Measurements from ENCODE around the gene CENPU.

The CENPU gene

DNA sequence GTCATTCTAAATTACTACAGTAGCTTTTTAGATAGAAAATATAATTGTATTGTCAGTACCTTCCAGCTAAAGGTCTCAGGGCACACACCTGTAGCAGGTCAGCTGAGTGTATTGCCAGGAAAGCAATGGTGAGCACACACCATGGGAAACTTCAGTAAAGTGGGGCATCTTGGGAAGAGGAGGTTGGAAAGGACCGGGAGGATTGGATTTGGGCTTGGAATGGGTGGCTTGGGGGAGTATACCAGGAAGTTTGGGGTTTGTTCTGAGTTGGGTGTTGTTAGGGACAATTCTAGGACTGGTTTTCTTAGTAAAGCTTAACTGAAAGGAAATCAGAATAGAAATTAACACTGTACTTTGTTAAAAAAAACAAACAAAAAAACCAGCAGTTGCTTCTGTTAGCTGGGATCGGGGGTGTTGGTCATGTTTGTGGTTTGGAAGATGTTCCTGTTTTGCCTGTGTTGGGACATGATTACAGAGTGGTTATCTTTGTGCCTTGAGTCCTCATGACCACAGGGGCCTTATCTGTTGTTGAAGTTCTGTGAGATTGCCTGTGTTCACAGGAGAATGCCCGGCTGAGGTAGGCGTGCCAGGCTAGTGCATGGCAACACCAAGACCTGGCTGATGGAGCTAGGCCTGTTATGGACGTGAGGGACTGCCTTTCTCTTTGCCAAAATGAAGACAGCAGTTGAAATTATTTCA lies 49.3 kb downstream of the CENPU start:
- DNase-seq (ENCODE audit: extremely low spot score) = no peak
- CTCF ChIA-PET = interaction anchor here (0.8 kb wide), 1 partner anchor 38 kb away, joined by 7 read pairs; no protein-coding TSS in a partner anchor
- POLR2A ChIA-PET = interaction anchor here (0.6 to 0.7 kb wide), 2 partner anchors 396 to 421 kb away, joined by 3 read pairs; no protein-coding TSS in a partner anchor
- TF ChIP-seq L3MBTL2 (conservative IDR thresholded peaks at IDR 0.05) (no peak), LEF1 (IDR thresholded peaks at IDR 0.05; ENCODE audit: borderline replicate concordance) (no peak), FOXK2 (IDR thresholded peaks at IDR 0.05) (no peak), FOXA1 (IDR thresholded peaks at IDR 0.05) (no peak)

DNA sequence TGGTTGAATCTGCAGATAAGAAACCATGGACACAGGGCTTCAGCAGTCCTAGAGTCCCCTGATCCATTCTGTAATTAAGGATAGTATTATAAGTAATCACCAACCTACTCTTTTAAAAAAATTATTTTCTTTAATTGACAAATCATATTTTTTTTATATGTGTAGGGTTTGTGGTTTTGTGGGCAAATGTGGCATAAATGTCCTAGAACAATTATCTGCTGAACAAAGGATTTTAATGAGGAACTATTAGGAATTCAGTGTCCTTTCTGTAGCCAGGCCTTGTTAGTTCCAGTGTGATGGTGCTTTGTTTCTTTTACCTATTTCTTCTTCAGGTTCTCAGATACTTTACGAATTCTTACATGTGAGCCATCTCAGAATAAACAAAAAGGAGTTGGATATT lies 52.0 kb downstream of the CENPU start:
- POLR2A ChIA-PET = no interaction called here
- TF ChIP-seq FOXA1 (IDR thresholded peaks at IDR 0.05) (no peak), L3MBTL2 (conservative IDR thresholded peaks at IDR 0.05) (no peak), SP1 (IDR thresholded peaks at IDR 0.05) (no peak), ELF4 (IDR thresholded peaks at IDR 0.05) (no peak), FOXM1 (IDR thresholded peaks at IDR 0.05; ENCODE audit: borderline replicate concordance) (no peak), SUZ12 (IDR thresholded peaks at IDR 0.05) (no peak), NFRKB (IDR thresholded peaks at IDR 0.05) (no peak), TARDBP (IDR thresholded peaks at IDR 0.05) (no peak), ZNF384 (IDR thresholded peaks at IDR 0.05) (no peak), LEF1 (IDR thresholded peaks at IDR 0.05; ENCODE audit: borderline replicate concordance) (no peak), ARNT (IDR thresholded peaks at IDR 0.05) (no peak), HDGF (IDR thresholded peaks at IDR 0.05; ENCODE audit: borderline replicate concordance) (no peak), FOXK2 (IDR thresholded peaks at IDR 0.05) (no peak), BHLHE40 (IDR thresholded peaks at IDR 0.05; ENCODE audit: borderline replicate concordance) (no peak)
- no peak for DNase-seq (ENCODE audit: extremely low spot score)
- CTCF ChIA-PET = no interaction called here

DNA sequence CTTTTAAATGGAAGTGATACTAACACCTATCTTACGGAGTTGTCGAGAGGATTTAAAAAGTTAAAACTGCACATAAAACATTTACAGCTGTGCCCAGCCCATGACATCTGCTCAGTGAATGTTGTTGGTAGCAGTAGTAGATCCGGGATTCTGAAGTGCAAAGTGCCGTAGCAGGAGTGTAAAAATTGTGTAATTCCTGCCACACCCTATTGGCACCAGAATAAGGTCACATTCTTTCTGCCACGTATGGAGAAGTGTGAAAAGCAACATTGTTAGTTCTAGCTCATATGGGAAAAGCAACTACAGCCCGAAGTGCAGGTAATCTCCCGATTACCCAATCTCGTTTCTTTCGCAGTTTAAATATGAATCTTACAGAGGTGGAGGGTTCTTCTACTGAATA lies 53.2 kb downstream of the CENPU start:
- TF ChIP-seq ZNF384 (IDR thresholded peaks at IDR 0.05) (no peak), L3MBTL2 (conservative IDR thresholded peaks at IDR 0.05) (no peak), FOXA1 (IDR thresholded peaks at IDR 0.05) (no peak), HDGF (IDR thresholded peaks at IDR 0.05; ENCODE audit: borderline replicate concordance) (no peak), SP1 (IDR thresholded peaks at IDR 0.05) (no peak), SUZ12 (IDR thresholded peaks at IDR 0.05) (no peak), LEF1 (IDR thresholded peaks at IDR 0.05; ENCODE audit: borderline replicate concordance) (no peak), CTBP1 (IDR thresholded peaks at IDR 0.05; ENCODE audit: borderline replicate concordance) (no peak), FOXK2 (IDR thresholded peaks at IDR 0.05) (no peak), TARDBP (IDR thresholded peaks at IDR 0.05) (no peak), ARNT (IDR thresholded peaks at IDR 0.05) (no peak), BHLHE40 (IDR thresholded peaks at IDR 0.05; ENCODE audit: borderline replicate concordance) (no peak), FOXM1 (IDR thresholded peaks at IDR 0.05; ENCODE audit: borderline replicate concordance) (no peak), ELF4 (IDR thresholded peaks at IDR 0.05) (no peak), NFRKB (IDR thresholded peaks at IDR 0.05) (no peak)
- TF ChIP-seq, protein P1, sequence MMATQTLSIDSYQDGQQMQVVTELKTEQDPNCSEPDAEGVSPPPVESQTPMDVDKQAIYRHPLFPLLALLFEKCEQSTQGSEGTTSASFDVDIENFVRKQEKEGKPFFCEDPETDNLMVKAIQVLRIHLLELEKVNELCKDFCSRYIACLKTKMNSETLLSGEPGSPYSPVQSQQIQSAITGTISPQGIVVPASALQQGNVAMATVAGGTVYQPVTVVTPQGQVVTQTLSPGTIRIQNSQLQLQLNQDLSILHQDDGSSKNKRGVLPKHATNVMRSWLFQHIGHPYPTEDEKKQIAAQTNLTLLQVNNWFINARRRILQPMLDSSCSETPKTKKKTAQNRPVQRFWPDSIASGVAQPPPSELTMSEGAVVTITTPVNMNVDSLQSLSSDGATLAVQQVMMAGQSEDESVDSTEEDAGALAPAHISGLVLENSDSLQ (IDR thresholded peaks at IDR 0.05) = no peak
- no peak for DNase-seq (ENCODE audit: extremely low spot score)
- ChIA-PET POLR2A (no interaction called here), CTCF (no interaction called here)

DNA sequence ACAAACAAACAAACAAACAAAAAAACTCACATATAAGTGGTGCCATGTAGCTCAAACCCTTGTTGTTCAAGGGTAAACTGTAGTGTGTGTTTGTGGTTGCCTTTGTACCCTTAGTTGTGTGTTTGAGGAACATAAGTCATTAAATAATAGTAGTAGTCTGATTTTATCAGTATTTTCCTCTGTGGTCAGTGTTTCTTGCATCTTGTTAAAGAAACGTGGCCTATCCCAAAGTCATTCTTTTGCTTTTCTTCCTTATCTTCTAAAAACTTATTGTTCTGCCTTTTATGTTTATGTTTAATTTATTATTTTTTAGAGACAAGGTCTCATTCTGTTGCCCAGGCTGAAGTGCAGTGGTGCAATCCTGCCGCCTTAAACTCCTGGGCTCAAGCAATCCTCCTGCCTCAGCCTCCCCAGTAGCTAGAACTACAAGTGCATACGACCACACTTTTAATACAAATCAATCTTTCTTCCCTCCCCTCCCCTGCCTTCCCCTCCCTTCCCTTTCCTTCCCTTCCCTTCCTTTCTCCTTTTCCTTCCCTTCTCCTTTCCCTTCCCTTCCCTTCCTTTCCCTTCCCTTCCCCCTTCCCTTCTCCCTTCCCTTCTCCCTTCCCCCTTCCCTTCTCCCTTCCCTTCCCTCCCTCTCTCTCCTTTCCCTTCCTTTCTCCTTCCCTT lies 57.9 kb downstream of the CENPU start:
- CTCF ChIA-PET = no interaction called here
- DNase-seq (ENCODE audit: extremely low spot score) = no peak
- POLR2A ChIA-PET = no interaction called here
- no peak for TF ChIP-seq FOXA1 (IDR thresholded peaks at IDR 0.05)
- no peak for TF ChIP-seq NFRKB (IDR thresholded peaks at IDR 0.05)
- no peak for TF ChIP-seq FOXM1 (IDR thresholded peaks at IDR 0.05; ENCODE audit: borderline replicate concordance)
- TF ChIP-seq, protein P1 (IDR thresholded peaks at IDR 0.05) = no peak
- TF ChIP-seq FOXK2 (IDR thresholded peaks at IDR 0.05) = no peak
- TF ChIP-seq ZNF384 (IDR thresholded peaks at IDR 0.05) = no peak
- no peak for TF ChIP-seq SUZ12 (IDR thresholded peaks at IDR 0.05)
- no peak for TF ChIP-seq BHLHE40 (IDR thresholded peaks at IDR 0.05; ENCODE audit: borderline replicate concordance)
- no peak for TF ChIP-seq ELF4 (IDR thresholded peaks at IDR 0.05)
- no peak for TF ChIP-seq LEF1 (IDR thresholded peaks at IDR 0.05; ENCODE audit: borderline replicate concordance)
- no peak for TF ChIP-seq L3MBTL2 (conservative IDR thresholded peaks at IDR 0.05)
- TF ChIP-seq SP1 (IDR thresholded peaks at IDR 0.05) = no peak
- no peak for TF ChIP-seq TARDBP (IDR thresholded peaks at IDR 0.05)
- no peak for TF ChIP-seq HDGF (IDR thresholded peaks at IDR 0.05; ENCODE audit: borderline replicate concordance)
- TF ChIP-seq CTBP1 (IDR thresholded peaks at IDR 0.05; ENCODE audit: borderline replicate concordance) = no peak
- no peak for TF ChIP-seq ARNT (IDR thresholded peaks at IDR 0.05)

DNA sequence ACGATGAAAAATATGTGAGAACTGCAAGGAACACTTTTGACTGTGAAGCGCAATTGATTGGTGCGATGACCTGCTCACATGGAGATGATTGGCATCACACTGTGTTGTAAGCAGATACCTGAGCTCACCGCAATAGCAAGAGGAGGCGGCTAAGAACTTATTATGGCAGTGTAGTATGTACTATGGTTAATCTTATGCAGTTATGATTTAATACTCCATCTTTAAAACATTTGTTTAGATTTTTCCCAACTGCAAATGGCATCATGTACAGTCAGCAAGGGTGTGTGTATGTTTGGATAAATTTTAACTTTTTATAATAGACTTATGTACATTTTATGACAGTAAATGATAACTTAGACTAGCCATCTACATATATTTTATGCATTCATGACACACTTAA lies 58.9 kb downstream of the CENPU start:
- ChIA-PET POLR2A (no interaction called here), CTCF (no interaction called here)
- no peak for TF ChIP-seq NFRKB (IDR thresholded peaks at IDR 0.05)
- TF ChIP-seq, protein P1 (IDR thresholded peaks at IDR 0.05) = peak; percentile 23; the same call in 1 of the 2 replicates
- TF ChIP-seq ELF4 (IDR thresholded peaks at IDR 0.05) = no peak
- no peak for TF ChIP-seq TARDBP (IDR thresholded peaks at IDR 0.05)
- no peak for TF ChIP-seq FOXM1 (IDR thresholded peaks at IDR 0.05; ENCODE audit: borderline replicate concordance)
- no peak for DNase-seq (ENCODE audit: extremely low spot score)

DNA sequence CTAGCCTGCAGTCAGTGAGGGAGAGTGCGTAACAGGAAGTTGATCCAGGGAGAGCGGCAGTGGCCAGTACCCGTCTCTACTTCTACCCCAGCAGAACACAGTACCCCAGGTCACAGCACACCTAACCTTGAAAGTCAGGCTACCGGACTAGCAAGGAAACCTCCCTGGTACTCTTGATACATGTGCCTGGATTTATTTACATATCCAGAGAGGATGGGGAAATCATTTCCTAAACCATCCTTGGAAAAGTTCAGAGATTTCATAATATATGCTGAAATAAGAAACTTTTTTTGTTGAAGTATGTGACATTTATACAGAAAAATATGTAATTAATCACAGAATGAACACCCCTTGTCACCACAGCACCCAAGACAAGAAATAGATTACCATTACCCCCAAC lies 59.9 kb downstream of the CENPU start:
- no peak for DNase-seq (ENCODE audit: extremely low spot score)
- no peak for TF ChIP-seq FOXM1 (IDR thresholded peaks at IDR 0.05; ENCODE audit: borderline replicate concordance)
- no peak for TF ChIP-seq FOXA1 (IDR thresholded peaks at IDR 0.05)
- no peak for TF ChIP-seq L3MBTL2 (conservative IDR thresholded peaks at IDR 0.05)
- no peak for TF ChIP-seq SP1 (IDR thresholded peaks at IDR 0.05)
- no peak for TF ChIP-seq HDGF (IDR thresholded peaks at IDR 0.05; ENCODE audit: borderline replicate concordance)
- TF ChIP-seq TARDBP (IDR thresholded peaks at IDR 0.05) = no peak
- TF ChIP-seq NFRKB (IDR thresholded peaks at IDR 0.05) = no peak
- TF ChIP-seq SUZ12 (IDR thresholded peaks at IDR 0.05) = no peak
- TF ChIP-seq BHLHE40 (IDR thresholded peaks at IDR 0.05; ENCODE audit: borderline replicate concordance) = no peak
- TF ChIP-seq CTBP1 (IDR thresholded peaks at IDR 0.05; ENCODE audit: borderline replicate concordance) = no peak
- TF ChIP-seq FOXK2 (IDR thresholded peaks at IDR 0.05) = no peak
- TF ChIP-seq, protein P1 (IDR thresholded peaks at IDR 0.05) = no peak
- TF ChIP-seq ZNF384 (IDR thresholded peaks at IDR 0.05) = no peak
- TF ChIP-seq ELF4 (IDR thresholded peaks at IDR 0.05) = no peak
- no peak for TF ChIP-seq LEF1 (IDR thresholded peaks at IDR 0.05; ENCODE audit: borderline replicate concordance)
- no peak for TF ChIP-seq ARNT (IDR thresholded peaks at IDR 0.05)
- POLR2A ChIA-PET = no interaction called here
- CTCF ChIA-PET = no interaction called here
